BJ (cell line): Measurements from ENCODE around the gene SSC5D. TPM values are rescaled to one million over a fixed set of nuclear protein-coding genes. Genes with fewer than 3 reads are reported as not detected.
A peak's percentile ranks its signal among the peaks of the same experiment; 100 is the strongest.

Experiments used
- CTCF ChIA-PET: fragments of 350-600 bp; formaldehyde crosslinking; extraction: SDS; loops from one replicate; lab custom pipeline; 2021; ENCODE audit warnings: antibody characterized with exemption, inconsistent platforms; lab: Yijun Ruan, JAX
- POLR2A ChIA-PET: fragments of 300-600 bp; sonication (Branson Sonifier 250); formaldehyde crosslinking; extraction: SDS; loops from one replicate; lab custom pipeline; 2021; ENCODE audit warnings: antibody characterized with exemption; lab: Charles Lee
- DNase-seq: peaks from one replicate; pipeline ENCODE4 v3.0.0-alpha.2; 2011; ENCODE audit warnings: low read depth
- H3K27me3 ChIP-seq: 2 replicates; pipeline ENCODE4 v1.6.0; 2011; ENCODE audit warnings: low read length; ENCODE audit not compliant: control insufficient read depth, insufficient read depth
- H3K36me3 ChIP-seq: 2 replicates; pipeline ENCODE4 v1.5.1; 2011; ENCODE audit warnings: low read length; ENCODE audit not compliant: control insufficient read depth, insufficient read depth
- H3K4me3 ChIP-seq: 2 replicates; pipeline ENCODE4 v1.5.1; 2011; ENCODE audit warnings: low read depth, mild to moderate bottlenecking, control low read depth, low read length
- CTCF ChIP-seq: IDR thresholded peaks from 2 replicates; pipeline ENCODE4 v1.5.1; 2011; ENCODE audit warnings: low read depth, mild to moderate bottlenecking, control low read depth, inconsistent platforms, low read length, moderate library complexity; ENCODE audit not compliant: insufficient read depth
- polyA plus RNA-seq: library from polyadenylated mRNA; depleted of rRNA; stranded (reverse); fragments of >200 nt; gene quantifications from 2 replicates; pipeline ENCODE4 v1.2.3, GENCODE V29; 2011

SSC5D gene
- polyA plus RNA-seq, 1 experiment = 8.2 TPM

- Histone ChIP-seq H3K36me3 (peaks cover 3% of the 10 kb centered on the region), H3K27me3 (no peaks in the 10 kb centered on the region), H3K4me3 (peak overlapping the region; percentile 67)
- ChIA-PET POLR2A (no interaction called here), CTCF (interaction anchor here (1.1 to 3.3 kb wide), 5 partner anchors 8 to 319 kb away, joined by 3 to 14 read pairs (median 7); partner anchors contain the start of gene ZNF628)
- TF ChIP-seq CTCF = no peak
- no peak for DNase-seq
Observed at GRCh38 chr19:55459950-55460657, 28.1 kb upstream of the SSC5D start.

GRCh38 chr19:55460670-55461258 lies 27.5 kb upstream of the SSC5D start:
- Histone ChIP-seq H3K4me3 (peak overlapping the region; percentile 67), H3K36me3 (peaks cover 1% of the 10 kb centered on the region; the same call in 1 of the 2 replicates), H3K27me3 (no peaks in the 10 kb centered on the region)
- POLR2A ChIA-PET = no interaction called here
- TF ChIP-seq CTCF = no peak
- CTCF ChIA-PET = interaction anchor here (1.1 to 3.3 kb wide), 3 partner anchors 16 to 43 kb away, joined by 3 to 14 read pairs (median 4); partner anchors contain the start of gene ZNF628
- DNase-seq = peak; percentile 34

- no peaks in the 10 kb centered on the region for H3K27me3 ChIP-seq
- TF ChIP-seq CTCF = no peak
- CTCF ChIA-PET = interaction anchor here (0.6 to 1.1 kb wide), 5 partner anchors 10 to 111 kb away, joined by 3 to 6 read pairs (median 3); no protein-coding TSS in a partner anchor
- DNase-seq = peak; percentile 98
- peak within 1 kb of the TSS; percentile 67 for H3K4me3 ChIP-seq
- H3K36me3 ChIP-seq = no peaks in the 10 kb centered on the region; the same call in 1 of the 2 replicates
- POLR2A ChIA-PET = interaction anchor here (0.6 to 0.8 kb wide), 2 partner anchors 14 to 138 kb away, joined by 3 to 9 read pairs; partner anchors contain the start of gene ZNF524
Observed at GRCh38 chr19:55461259-55461973, 26.8 kb upstream of the SSC5D start, which contains the start of gene ISOC2. Gene ISOC2, minus strand, starts transcription at chr19:55461642. Its CDS starts 5,156 bp downstream, at chr19:55456486.

GRCh38 chr19:55461974-55462626 lies 26.1 kb upstream of the SSC5D start:
- TF ChIP-seq CTCF = no peak
- CTCF ChIA-PET = interaction anchor here (0.6 to 1.1 kb wide), 5 partner anchors 9 to 112 kb away, joined by 3 to 6 read pairs (median 3); no protein-coding TSS in a partner anchor
- no peaks in the 10 kb centered on the region for H3K27me3 ChIP-seq

More at GRCh38 chr19:55461974-55462626, 26.1 kb upstream of the SSC5D start:
- Histone ChIP-seq H3K4me3 (peak overlapping the region; percentile 55), H3K36me3 (no peaks in the 10 kb centered on the region)
- POLR2A ChIA-PET = interaction anchor here (0.6 to 0.8 kb wide), 2 partner anchors 13 to 138 kb away, joined by 3 to 9 read pairs; partner anchors contain the start of gene ZNF524
- DNase-seq = no peak
